Left forelimb (tissue), 1 donor: ENCODE results near the gene GNAI2.

Source experiments
- DNase-seq: peaks from one replicate; pipeline ENCODE4 v3.0.0-alpha.2; 2018; ENCODE audit warnings: low spot score

Gene GNAI2

GRCh38 chr3:50297896-50298725, 62.1 kb downstream of the GNAI2 start:
- peak; percentile 70 for DNase-seq

GRCh38 chr3:50298836-50299637, 63.0 kb downstream of the GNAI2 start, which contains the start of the genes HYAL3 and NAA80:
Gene HYAL3, minus strand, starts transcription at chr3:50299405. Its CDS starts 3,803 bp downstream, at chr3:50295602.
Gene NAA80, minus strand, starts transcription at chr3:50299405. Its CDS starts 1,942 bp downstream, at chr3:50297463.
- peak; percentile 100 for DNase-seq

GRCh38 chr3:50299638-50299928, 63.6 kb downstream of the GNAI2 start:
- DNase-seq = no peak

- peak; percentile 61 for DNase-seq
Observed at GRCh38 chr3:50299929-50300680, 64.1 kb downstream of the GNAI2 start.

GRCh38 chr3:50300681-50301254, 64.8 kb downstream of the GNAI2 start:
- no peak for DNase-seq

- DNase-seq = no peak
Observed at GRCh38 chr3:50302095-50303012, 66.3 kb downstream of the GNAI2 start.

GRCh38 chr3:50303013-50303815, 67.2 kb downstream of the GNAI2 start, which contains the start of gene HYAL1:
Gene HYAL1, minus strand, starts transcription at chr3:50303574. Its CDS starts 618 bp downstream, at chr3:50302956.
- DNase-seq = peak; percentile 64

GRCh38 chr3:50304601-50305000, 68.6 kb downstream of the GNAI2 start:
- DNase-seq = no peak
